ENCODE data around the gene KRT25. TPM values are rescaled to one million over a fixed set of nuclear protein-coding genes. Genes with fewer than 3 reads are reported as not detected.

KRT25 gene
- total RNA-seq, 4 donors from 2014 or later, result not detected

DNA sequence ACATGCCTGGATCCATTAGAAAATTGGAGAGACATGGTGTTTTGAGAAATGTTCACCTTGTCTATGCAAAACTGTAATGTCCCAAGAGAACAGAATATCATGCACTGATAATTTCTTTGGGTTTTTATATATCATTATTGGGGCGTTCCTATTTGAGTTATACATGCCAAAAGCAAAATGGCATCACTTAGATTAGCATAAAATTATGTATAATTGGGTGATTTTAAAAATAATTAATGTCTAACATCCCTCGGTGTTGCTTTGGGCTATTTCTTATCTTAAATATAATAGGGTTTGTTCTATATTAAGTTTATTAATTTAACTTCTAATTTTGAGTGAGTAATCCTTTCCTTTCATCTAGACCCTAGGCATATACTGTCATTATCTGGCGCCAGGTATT is 44.7 kb upstream of the KRT25 start, which contains the start of gene KRT28:
Gene KRT28 (minus strand): TSS at position 101 of the 400 bp plus-strand sequence. CDS start 66 bp downstream, at position 35.
- peaks cover 6 to 29% (median 24%) of the 10 kb centered on the region in 3 donors for H3K27me3 ChIP-seq
- H3K4me3 ChIP-seq, result no peak within 1 kb of the TSS
- no peaks in the 10 kb centered on the region for H3K36me3 ChIP-seq
- H3K27ac ChIP-seq, result no peak within 1 kb of the TSS
- intact Hi-C loops (cut with DNase I; ENCODE audit: low total_unique reads), result no loop called here
- TF ChIP-seq, protein P1, sequence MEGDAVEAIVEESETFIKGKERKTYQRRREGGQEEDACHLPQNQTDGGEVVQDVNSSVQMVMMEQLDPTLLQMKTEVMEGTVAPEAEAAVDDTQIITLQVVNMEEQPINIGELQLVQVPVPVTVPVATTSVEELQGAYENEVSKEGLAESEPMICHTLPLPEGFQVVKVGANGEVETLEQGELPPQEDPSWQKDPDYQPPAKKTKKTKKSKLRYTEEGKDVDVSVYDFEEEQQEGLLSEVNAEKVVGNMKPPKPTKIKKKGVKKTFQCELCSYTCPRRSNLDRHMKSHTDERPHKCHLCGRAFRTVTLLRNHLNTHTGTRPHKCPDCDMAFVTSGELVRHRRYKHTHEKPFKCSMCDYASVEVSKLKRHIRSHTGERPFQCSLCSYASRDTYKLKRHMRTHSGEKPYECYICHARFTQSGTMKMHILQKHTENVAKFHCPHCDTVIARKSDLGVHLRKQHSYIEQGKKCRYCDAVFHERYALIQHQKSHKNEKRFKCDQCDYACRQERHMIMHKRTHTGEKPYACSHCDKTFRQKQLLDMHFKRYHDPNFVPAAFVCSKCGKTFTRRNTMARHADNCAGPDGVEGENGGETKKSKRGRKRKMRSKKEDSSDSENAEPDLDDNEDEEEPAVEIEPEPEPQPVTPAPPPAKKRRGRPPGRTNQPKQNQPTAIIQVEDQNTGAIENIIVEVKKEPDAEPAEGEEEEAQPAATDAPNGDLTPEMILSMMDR (IDR thresholded peaks at IDR 0.05 in 4 of 5, conservative IDR thresholded peaks at IDR 0.05 in 1 of 5), result no peak
- no peak for TF ChIP-seq POLR2A (IDR thresholded peaks at IDR 0.05)
- no peak for DNase-seq
- in situ Hi-C loops (cut with MboI; ENCODE audit: low sequenced_read_pairs in 4 of 4), result loop anchor here (10.0 to 25.0 kb wide), 4 partner anchors 175 to 865 kb away; no protein-coding TSS in a partner anchor
- H3K9me3 ChIP-seq, result no peaks in the 10 kb centered on the region
- no peaks in the 10 kb centered on the region for H3K4me1 ChIP-seq
- ATAC-seq, result no peak

DNA sequence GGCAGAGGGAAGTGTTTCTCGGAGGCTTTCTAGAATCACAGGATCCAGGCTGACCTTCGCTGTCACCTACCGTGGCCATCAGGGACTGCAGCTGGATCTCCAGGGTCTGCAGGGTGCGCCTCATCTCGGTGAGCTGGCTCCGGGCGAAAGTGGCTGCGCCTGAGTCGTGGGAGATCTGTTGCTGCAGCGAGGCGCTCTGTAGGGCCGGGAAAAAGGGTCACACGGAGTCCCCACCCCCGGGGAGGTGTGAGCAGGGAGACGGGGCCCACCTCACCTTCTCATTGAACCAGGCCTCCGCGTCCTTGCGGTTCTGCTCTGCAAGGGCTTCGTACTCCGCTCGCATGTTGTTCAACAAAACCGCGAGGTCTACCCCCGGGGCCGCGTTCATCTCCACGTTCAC is 41.7 kb upstream of the KRT25 start:
- H3K4me3 ChIP-seq, result no peak overlapping the region
- in situ Hi-C loops (cut with MboI; ENCODE audit: low sequenced_read_pairs in 4 of 4) (loop anchor here in 3 of 4 donors (10.0 kb wide), 2 partner anchors 172 to 182 kb away; no protein-coding TSS in a partner anchor), intact Hi-C loops (cut with DNase I; ENCODE audit: low total_unique reads) (no loop called here)
- H3K9me3 ChIP-seq, result no peaks in the 10 kb centered on the region
- no peaks in the 10 kb centered on the region for H3K4me1 ChIP-seq
- H3K27me3 ChIP-seq, result peaks cover 6 to 38% (median 29%) of the 10 kb centered on the region in 3 donors
- DNase-seq, result no peak
- ATAC-seq, result no peak
- H3K27ac ChIP-seq, result no peak overlapping the region
- no peak for TF ChIP-seq POLR2A (IDR thresholded peaks at IDR 0.05)
- TF ChIP-seq, protein P1 (IDR thresholded peaks at IDR 0.05 in 4 of 5, conservative IDR thresholded peaks at IDR 0.05 in 1 of 5), result no peak
- H3K36me3 ChIP-seq, result no peaks in the 10 kb centered on the region

DNA sequence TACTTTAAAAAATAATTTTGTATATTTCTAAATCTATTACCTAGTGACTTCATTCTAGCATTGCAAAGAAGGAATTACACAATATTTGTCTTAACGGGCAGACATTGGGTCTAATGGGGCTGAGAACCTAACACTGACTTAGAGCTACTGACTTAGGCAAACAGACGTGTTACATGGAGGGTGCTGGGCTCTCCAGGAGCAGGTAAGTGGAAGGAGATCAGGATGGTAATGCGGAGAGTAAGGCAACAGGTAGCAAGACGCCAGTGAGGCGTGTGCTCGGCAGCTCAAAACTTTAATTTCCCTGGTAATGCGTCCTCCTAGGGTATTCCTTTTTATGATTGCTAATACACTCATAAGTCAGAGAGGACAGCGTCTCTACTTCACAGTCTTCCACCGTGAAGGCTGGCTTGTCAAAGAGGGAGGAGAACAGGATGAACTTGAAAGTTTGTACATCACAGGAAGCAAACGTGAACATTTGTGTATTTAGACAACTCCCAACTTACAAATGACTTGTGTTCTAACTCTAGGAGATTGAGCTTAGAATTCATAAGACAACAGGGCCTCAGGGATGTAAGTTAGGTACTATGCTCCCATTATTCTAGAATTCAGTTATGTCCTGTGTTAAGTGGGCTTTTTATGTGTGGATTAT is 40.0 kb upstream of the KRT25 start:
- Histone ChIP-seq H3K9me3 (no peaks in the 10 kb centered on the region), H3K4me1 (no peaks in the 10 kb centered on the region), H3K27ac (no peak overlapping the region), H3K36me3 (no peaks in the 10 kb centered on the region), H3K4me3 (no peak overlapping the region), H3K27me3 (peaks cover 6 to 38% (median 21%) of the 10 kb centered on the region in 3 donors)
- no peak for ATAC-seq
- TF ChIP-seq, protein P1 (IDR thresholded peaks at IDR 0.05 in 4 of 5, conservative IDR thresholded peaks at IDR 0.05 in 1 of 5), result no peak
- TF ChIP-seq POLR2A (IDR thresholded peaks at IDR 0.05), result no peak
- no peak for DNase-seq
- in situ Hi-C loops (cut with MboI; ENCODE audit: low sequenced_read_pairs in 4 of 4), result loop anchor here in 3 of 4 donors (10.0 kb wide), 2 partner anchors 170 to 180 kb away; no protein-coding TSS in a partner anchor
- intact Hi-C loops (cut with DNase I; ENCODE audit: low total_unique reads), result no loop called here

DNA sequence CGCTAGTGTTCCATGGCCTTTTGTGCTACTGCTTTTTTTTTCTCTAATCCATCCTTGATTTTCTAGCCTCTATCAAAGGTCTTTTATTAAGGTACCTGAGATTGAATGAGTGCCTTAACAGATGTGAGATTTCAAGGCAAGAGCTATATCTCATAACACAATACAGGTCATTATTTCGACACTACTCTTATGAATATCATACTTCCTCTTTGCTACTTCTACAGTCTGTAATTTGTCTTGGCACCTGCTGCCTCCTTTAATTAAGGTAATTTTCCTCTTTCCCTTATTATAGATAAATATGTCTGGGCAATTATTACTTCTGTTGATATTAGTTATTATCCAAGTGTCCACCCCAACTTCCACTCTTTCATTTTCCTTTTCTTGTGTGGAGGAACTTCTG is 39.3 kb upstream of the KRT25 start:
- H3K4me1 ChIP-seq, result no peaks in the 10 kb centered on the region
- H3K4me3 ChIP-seq, result no peak overlapping the region
- no peaks in the 10 kb centered on the region for H3K9me3 ChIP-seq
- no peak for TF ChIP-seq POLR2A (IDR thresholded peaks at IDR 0.05)
- TF ChIP-seq, protein P1 (IDR thresholded peaks at IDR 0.05 in 4 of 5, conservative IDR thresholded peaks at IDR 0.05 in 1 of 5), result no peak
- ATAC-seq, result no peak
- H3K27ac ChIP-seq, result no peak overlapping the region
- no peaks in the 10 kb centered on the region for H3K36me3 ChIP-seq
- H3K27me3 ChIP-seq, result peaks cover 4 to 33% (median 20%) of the 10 kb centered on the region in 3 donors
- DNase-seq, result no peak
- intact Hi-C loops (cut with DNase I; ENCODE audit: low total_unique reads) (no loop called here), in situ Hi-C loops (cut with MboI; ENCODE audit: low sequenced_read_pairs in 4 of 4) (loop anchor here in 3 of 4 donors (10.0 kb wide), 2 partner anchors 170 to 180 kb away; no protein-coding TSS in a partner anchor)

Measured in gastrocnemius medialis (tissue), 4 donors.